Epidermal melanocyte (primary cell): ENCODE measurements around the gene RYR1.
"Not testable (repeated sequence)": the region's sequence is repeated elsewhere in the genome, so short reads cannot be mapped to it uniquely, and the experiment has no call there.

ENCODE experiments used
- DNase-seq: peaks from one replicate; pipeline ENCODE4 v3.0.0; 2011; ENCODE audit warnings: low spot score; ENCODE audit not compliant: insufficient read length

RYR1 gene

DNA sequence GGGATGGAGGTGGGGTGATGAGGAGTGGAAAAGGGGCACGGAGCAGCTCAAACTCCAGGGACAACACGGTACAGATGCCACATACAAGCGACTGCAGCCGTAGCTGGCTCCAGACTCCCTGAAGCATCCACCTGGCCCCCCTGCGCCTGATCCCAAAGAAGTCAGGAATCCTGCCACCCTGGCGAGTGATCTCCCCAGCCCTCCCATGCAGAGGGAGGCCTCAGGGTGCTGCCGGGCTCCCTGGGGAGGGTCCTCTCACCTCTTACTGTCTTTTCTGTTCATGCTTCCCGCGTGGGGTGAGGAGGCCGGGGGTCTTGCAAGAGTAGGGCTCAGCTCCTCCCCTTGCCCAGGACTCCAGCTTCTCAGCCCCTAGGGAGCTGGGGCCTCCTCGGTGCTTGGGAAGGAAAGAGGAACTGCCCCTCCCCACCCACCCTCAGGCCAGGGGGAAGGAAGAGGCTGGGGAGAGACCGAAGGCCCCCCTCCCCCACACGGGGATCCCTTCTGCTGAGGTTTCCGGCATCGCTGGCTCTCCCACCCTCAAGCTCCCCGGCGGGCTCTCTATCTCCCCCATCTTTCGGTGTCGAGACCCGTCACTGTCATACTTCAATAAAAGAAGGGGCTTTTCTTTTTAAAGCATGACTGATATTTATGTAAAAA, 7.6 kb upstream of the RYR1 start, which contains the start of gene RASGRP4:
TSS of gene RASGRP4 (minus strand) at position 410 of the 657 bp plus-strand sequence. CDS start at position 282, 128 bp downstream.
- DNase-seq, result no peak

DNA sequence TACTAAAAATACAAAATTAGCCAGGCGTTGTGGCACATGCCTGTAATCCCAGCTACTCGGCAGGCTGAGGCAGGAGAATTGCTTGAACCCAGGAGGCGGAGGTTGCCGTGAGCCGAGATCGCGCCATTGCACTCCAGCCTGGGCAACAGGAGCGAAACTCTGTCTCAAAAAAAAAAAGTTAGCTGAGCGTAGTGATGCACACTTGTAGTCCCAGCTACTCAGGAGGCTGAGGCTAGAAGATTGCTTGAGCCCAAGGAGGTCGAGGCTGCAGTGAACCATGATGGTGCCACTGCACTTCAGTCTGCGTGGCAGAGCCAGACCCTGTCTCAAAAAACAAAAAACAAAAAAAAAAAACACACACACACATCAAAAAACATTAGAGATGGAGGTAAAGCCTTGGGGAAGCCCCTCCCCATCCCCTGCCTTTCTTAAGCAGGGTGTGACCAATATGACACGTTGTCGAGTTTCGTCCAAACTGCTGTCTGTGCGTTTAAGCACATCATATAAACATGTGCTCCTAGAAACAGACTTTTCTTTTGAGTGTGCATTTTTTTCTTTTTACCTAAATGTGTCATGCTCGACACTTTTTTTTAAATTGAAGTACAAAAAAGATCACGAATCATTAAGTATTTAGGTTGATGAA, 6.3 kb upstream of the RYR1 start:
- not testable (repeated sequence) for DNase-seq

DNA sequence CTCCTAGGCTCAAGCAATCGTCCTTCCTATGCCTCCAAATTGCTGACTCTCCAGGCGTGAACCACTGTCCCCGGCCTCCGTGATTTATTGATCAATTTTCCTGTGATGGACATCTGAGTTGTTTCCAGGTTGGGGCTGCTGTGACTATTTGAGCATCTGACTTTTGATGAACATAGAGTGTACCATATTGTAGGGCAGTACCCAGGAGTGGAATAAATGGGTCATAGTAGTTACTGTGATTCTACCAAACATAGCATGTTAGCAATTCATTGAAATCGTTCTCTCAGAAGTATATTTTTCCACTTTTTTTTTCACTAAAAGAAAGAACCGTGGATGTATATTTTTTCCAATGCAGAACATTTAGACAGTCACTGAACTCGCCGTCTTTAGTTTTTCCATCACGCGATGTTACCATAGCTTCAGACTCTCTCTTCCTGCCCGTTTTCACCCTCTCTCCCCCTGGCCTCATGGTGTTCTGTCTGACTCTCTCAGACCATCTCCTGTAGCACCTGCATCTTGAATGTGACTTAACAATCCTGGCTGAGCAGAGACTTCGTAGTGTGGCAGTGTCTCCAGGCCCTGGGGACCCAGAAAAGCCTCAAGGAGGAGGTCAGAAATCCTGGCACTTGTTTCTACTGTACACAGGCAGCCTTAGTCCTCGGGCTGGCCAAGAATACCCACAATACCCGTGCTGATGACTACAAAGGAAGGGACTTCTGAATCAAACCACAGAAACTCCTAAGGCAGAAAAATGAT, 4.3 kb upstream of the RYR1 start:
- no peak for DNase-seq

DNA sequence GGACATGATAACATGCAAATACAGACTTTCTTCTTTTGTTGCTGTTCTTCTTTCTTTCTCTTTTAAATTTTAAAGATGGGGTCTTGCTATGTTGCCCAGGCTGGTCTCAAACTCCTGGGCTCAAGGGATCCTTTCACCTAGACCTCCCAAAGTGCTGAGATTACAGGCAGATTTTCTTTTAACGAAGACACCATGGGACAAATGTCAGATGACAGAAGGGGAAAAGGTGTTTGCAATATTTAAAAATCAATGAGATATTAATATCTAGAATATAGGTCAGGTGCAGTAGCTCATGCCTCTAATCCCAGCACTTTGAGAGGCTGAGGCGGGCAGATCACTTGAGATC, 3.7 kb upstream of the RYR1 start:
- no peak for DNase-seq

DNA sequence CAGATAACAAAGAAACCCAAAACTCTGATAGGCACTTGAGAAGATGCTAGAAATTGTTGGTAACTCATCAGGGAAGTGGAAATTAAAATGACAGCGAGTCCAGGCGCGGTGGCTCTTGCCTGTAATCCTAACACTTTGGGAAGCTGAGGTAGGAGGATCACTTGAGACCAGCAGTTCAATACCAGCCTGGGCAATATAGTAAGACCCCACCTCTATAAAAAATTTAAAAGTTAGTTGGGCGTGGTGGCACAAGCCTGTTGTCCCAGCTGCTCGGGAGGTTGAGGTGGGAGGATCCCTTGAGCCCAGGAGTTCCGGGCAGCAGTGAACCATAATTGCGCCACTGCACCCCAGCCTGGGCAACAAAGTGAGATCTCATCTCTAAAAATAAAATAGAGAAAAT, 2.6 kb upstream of the RYR1 start:
- no peak for DNase-seq

DNA sequence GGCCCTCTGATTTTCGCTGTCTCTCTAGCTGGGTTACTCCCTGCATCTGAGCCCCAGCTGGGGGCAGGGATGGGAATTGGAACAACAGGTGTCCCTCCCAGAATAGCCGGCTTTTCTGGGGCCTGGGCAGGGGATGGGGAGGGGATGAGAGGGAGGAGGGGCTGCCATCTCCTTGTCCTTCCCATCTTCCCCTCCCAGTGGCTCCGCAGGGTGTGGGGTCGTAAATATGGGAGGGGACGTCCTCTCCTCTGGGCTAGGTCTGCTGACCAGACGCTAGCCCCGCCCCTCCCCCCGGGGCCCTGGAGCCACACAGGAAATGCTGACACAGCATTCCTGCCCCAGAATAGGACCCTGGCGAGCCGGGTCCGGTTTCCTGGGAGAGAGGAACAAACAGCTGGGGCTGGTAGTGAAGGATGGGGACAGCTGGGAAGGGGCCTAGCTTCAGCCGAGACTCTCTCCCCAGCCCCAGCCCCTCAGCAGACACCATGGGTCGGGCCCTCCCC, 1.1 kb downstream of the RYR1 start:
- no peak for DNase-seq

DNA sequence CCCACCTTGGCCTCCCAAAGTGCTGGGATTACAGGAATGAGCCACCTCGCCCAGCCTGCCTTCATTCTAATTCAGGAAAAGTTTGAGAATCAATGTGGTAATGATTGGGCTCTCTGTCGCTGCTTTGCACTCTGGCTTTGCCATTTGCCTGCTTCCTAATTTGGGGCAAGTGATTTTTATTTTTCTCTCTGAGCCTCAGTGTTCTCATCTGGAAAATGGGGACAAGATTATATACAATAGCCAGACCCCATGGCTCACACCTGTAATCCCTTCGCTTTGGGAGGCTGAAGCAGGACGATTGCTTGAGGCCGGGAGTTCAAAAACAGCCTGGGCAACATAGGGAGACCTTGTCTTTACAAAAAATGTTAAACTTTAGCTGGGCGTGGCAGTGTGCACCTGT, 3.8 kb downstream of the RYR1 start:
- DNase-seq, result no peak

DNA sequence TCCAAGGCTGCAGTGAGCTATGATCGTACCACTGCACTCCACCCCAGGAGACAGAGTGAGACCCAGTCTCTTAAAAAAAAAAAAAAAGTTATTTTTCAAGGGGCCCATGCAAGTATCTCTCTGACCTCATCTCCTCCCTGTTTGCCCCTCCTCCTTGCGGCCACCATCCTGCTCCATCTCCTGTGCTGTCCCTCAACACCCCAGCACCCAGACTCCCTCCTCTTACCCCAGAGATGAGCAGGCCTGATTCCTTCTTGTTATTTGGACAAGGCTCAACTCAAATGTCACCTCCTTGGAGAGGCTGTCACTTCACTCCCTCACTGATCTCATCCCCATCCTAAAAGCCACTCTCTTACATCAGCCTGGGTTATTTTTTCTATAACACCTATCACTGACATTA, 4.4 kb downstream of the RYR1 start:
- DNase-seq, result no peak

DNA sequence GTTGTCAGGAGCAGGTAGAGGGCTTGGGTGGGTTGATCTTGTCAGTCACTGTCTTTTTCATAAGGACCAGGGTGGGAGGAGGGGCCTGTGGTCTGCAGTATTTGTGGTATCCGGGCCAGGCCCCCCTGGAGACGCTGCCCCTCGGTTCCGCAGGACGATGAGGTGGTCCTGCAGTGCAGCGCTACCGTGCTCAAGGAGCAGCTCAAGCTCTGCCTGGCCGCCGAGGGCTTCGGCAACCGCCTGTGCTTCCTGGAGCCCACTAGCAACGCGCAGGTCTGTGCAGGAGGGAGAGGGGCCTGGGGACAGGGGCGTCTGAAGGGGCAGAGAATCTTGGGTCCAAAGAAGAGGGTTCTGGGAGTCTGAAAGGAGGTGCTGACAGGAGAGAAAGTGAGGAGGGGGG, 7.1 kb downstream of the RYR1 start:
- no peak for DNase-seq

DNA sequence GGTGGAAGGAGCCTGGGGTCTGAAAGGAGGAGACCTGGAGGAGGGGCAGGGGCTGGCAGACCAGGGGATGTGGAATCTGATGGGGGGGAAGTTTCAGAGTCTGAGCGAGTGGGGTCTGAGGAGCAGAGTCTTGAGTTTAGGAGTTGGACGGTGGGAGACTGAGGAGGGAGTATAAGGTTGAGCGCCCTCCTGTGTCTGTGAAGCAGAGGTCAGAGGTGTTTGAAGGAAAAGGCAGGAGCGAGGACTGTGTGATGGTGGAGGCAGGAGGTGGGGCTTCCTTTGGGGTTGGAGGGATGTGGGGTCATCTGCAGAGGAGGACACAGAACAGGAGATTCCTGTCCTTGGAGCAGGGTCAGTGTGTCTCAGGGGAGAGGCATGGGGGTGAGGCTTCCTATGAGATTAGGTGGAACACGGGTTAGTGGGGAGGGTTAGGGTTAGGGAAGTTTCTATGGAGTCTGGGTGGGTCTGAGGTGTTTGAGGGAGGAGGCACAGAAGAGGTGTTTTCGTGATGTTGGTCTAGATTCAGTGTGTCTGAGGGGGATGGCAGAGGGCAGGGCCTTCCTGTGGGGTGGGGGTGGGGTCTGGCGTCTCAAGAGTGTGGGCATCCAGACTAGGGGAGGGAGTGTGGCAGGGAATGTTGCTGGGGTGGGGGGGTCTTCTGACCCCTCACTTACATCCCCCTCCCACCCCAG, 8.3 kb downstream of the RYR1 start:
- no peak for DNase-seq

DNA sequence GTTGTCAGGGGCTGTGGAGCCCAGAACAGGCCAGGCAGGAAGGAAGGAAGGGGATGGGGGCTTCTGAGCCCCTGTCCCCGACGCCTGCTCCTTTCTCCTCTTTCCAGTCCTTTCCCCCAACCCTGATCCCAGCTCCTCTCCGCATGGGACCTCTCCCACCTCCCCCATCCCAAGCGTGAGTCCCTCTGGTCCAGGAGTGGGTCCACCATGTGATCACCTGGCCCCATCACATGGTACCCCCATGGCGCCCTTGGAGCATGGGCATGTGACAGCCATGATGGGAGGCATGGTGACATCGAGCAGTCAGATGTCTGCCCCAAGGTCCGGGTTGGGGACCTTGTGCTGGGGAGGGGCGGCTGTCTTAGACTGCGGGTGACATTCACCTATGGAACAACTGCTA, 9.2 kb downstream of the RYR1 start:
- DNase-seq, result no peak

DNA sequence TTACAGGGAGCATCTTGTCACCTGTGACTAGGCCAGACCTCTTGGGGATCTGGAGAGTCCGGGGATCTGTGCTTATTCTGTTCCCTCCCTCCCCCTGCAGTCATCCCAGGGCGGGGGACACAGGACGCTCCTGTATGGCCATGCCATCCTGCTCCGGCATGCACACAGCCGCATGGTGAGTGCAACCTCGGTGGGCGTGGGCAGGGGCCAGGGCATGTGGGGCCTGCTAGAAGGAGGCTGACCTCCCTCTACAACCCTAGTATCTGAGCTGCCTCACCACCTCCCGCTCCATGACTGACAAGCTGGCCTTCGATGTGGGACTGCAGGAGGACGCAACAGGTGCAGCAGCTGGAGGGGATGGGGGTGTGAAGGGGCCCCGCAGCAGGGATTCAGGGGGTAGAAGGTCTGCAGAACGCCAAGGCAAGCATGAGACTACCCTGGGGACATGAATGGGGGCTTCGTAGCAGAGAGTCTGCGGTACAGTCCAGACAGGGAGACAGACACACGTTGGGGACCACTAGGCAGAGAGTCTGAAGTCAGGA, 10.0 kb downstream of the RYR1 start:
- DNase-seq, result no peak

DNA sequence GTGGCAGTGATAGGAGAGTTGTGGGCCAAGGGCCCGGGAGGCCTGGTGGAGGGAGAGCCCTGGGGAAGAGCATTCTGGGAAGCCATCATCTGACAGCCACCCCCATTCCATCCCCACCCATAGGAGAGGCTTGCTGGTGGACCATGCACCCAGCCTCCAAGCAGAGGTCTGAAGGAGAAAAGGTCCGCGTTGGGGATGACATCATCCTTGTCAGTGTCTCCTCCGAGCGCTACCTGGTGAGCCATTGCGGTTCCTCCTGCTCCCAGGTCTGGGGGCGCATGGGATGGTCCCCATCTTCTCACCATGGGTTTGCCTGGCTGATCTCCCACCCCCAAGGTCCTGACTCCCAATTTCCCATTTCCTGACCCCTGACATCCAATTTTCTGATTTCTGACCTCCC, 10.5 kb downstream of the RYR1 start:
- no peak for DNase-seq

DNA sequence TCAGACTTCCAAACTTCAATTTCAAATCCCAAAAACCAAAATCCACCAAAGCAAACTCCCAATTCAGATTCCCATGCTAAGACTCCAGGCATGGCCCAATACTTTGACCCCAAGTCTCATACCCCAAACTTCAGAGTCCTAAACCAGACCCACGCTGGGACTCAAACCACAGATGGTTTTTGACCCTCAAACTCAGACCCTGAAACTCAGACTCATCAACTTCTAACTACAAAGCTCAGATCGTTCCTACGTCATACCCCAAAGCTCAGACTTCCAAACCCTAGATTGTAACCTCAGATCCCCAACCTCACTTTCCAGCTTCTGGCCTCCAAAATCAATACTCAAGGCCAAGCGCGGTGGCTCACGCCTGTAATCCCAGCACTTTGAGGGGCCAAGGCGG, 11.9 kb downstream of the RYR1 start:
- no peak for DNase-seq

DNA sequence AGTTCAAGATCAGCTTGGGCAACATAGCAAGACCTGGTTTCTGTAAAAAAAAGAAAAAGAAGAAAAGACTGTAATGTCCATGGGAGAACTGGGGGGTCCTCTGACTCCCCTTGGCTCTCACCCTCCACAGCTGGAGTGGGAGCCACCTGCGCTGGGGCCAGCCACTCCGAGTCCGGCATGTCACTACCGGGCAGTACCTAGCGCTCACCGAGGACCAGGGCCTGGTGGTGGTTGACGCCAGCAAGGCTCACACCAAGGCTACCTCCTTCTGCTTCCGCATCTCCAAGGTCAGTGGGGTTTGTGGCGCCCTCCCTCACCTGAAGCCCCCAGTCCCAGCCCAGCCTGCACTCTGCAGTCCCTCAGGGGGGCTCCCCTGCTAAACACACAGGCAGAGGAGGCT, 14.7 kb downstream of the RYR1 start:
- no peak for DNase-seq

DNA sequence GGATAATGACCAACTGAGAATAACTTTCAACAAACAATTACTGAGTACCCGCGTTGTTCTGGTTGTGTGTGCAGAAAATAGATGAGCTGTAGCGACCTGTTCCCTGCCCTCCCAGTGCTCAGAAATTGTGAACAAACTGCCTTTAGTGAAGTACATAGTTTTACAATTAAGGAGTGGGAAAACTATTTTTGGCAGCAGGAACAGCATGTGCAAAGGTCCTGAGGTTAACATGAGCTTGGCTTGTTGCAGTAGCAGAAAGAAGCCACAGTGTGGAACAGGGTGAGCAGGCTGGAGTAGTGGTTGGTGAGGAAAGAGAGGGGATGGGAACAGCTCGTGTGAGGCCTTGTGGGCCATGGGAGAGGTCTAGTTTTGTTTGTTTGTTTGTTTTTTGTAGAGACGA, 16.0 kb downstream of the RYR1 start:
- no peak for DNase-seq

DNA sequence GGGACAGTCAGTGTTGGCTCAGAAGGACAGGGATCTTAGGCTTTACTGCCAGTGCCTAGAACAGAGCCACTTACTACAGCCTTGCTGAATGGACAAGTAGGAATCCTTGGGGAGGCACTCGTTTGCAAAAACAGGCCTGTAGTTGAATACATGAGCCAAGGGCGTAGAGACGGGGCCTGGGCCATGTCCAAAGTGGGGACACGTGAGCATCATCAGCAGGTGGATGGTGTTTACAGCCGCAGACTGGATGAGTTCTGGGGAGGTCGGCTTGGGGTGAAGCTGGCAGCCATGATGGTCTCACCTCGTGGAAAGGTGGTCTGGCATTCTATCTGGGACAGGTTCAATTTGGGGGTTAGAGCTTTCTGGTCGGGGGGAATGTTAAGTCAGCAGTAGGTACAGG, 17.5 kb downstream of the RYR1 start:
- DNase-seq, result no peak

DNA sequence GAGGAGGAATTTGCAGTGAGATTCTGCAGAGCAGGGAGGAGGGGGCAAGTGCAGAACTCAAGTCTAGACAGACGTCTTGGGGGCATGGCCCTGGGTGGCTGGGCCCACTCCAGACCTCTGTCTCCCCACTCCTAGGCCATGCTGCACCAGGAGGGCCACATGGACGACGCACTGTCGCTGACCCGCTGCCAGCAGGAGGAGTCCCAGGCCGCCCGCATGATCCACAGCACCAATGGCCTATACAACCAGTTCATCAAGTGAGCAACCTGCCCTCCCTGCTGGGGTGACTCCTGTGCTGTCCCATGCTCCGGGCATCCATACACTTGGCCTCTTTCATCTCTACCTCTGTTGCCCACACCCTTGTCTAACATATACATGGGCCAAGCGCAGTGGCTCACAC, 18.1 kb downstream of the RYR1 start:
- no peak for DNase-seq

DNA sequence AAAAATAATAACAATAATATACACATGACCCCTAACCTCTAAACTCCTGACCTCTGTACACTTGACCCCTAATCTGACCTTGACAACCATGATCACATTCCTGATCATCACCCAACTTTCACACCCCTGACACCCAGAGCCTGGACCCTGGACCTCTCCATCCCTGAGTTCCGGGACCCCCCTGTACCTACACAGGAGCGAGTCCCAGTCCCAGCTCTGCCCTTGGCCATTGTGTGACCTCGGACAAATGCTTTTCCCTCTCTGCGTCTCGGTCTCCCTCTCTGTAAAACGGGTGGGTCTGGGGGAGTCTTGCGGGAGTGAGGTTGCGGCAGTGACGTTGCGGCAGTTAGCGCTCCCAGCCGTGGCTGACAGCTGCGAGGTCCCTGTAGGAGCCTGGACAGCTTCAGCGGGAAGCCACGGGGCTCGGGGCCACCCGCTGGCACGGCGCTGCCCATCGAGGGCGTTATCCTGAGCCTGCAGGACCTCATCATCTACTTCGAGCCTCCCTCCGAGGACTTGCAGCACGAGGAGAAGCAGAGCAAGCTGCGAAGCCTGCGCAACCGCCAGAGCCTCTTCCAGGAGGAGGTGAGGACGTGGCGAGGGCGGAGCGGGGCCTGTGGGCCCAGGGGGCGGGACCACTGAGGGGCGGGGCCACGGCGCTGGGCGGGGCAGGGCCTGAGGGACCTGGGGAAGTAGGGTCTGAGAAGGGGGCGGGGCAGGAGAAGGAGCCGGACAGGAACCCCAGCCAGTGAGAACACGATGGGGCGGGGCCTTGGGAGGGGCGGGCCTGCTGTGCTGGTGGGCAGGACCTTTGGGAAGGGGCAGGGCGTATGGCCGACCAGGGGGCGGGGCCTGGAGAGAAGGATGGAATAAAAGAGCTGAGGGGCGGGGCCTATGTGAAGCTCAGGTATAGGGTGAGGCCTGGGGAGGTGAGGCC, 19.2 kb downstream of the RYR1 start:
- no peak for DNase-seq

DNA sequence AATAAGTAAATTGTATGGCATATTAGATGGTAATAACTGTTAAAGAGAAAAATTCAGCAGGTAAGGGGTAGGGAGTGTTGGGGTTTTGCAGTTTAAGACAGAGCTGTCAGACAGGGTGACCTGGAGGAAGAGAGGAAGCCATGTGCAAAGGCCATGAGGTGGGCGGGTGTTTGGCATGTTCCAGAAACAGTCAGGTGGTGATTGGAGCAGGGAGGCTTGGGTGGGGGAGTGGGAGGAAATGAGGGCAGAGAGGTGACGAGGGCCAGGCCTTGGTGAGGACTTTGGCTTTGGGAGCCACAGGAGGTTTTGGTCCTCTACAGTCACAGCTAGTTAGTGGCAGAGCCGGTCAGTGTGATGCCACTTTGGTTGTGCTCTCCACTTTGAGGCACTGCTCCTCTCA, 20.1 kb downstream of the RYR1 start:
- no peak for DNase-seq

DNA sequence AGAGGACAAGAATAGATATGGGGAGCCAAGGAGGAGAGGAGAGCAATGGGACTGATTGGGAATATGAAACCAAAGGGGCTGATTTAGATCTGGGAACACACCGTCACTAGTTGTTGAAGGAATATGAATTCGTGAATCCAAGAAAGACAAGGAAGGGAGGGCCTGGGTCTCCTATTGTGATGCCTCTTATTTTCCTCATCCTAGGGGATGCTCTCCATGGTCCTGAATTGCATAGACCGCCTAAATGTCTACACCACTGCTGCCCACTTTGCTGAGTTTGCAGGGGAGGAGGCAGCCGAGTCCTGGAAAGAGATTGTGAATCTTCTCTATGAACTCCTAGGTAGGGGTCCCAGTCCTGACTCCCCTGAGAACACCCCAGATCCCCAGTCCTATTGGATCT, 21.5 kb downstream of the RYR1 start:
- no peak for DNase-seq
